NT2/D1 (cell line): ENCODE results near the gene EPB41L2.

Experiments
- SUZ12 ChIP-seq: IDR thresholded peaks from 2 replicates; pipeline ENCODE4 v1.6.1; 2011; ENCODE audit not compliant: insufficient read length, insufficient read depth; ENCODE audit errors: extremely low read depth
- YY1 ChIP-seq: IDR thresholded peaks from 2 replicates; pipeline ENCODE4 v1.6.1; 2011; ENCODE audit not compliant: insufficient read length, insufficient read depth
- ZNF274 ChIP-seq: IDR thresholded peaks from 2 replicates; pipeline ENCODE4 v1.6.1; 2011; ENCODE audit warnings: mild to moderate bottlenecking, low read depth, low read length

- TF ChIP-seq SUZ12 (no peak), ZNF274 (no peak), YY1 (no peak)
Measured at GRCh38 chr6:131022691-131023090, 40.4 kb downstream of the EPB41L2 start.
